WTC11 (cell line): ENCODE data around the gene OBSCN. TPM values are rescaled to one million over a fixed set of nuclear protein-coding genes. Genes with fewer than 3 reads are reported as not detected.
"Not testable (repeated sequence)": the region's sequence is repeated elsewhere in the genome, so short reads cannot be mapped to it uniquely, and the experiment has no call there.

Source experiments
- ATAC-seq: fragments of 200-7000 bp; cut with Tn5 transposase; 2 replicates; pipeline ENCODE4 v1.10.0; 2021; ENCODE audit warnings: mild to moderate bottlenecking, moderate library complexity
- CTCF ChIA-PET: fragments of 300-600 bp; sonication (Branson Sonifier 250); formaldehyde crosslinking; loops from one replicate; lab custom pipeline; 2021; ENCODE audit warnings: antibody characterized with exemption; lab: Charles Lee
- POLR2A ChIA-PET: fragments of 350-600 bp; sonication (Branson Sonifier 250); formaldehyde crosslinking; loops from one replicate; lab custom pipeline; 2021; ENCODE audit warnings: antibody characterized with exemption; lab: Charles Lee
- DNase-seq: peaks from one replicate; pipeline ENCODE4 v3.0.0; 2021; ENCODE audit warnings: low spot score
- H3K27ac Mint-ChIP-seq: 2 replicates; pipeline ENCODE4 v1.8.0; 2021; ENCODE audit warnings: mixed read lengths
- H3K27me3 Mint-ChIP-seq: 2 replicates; pipeline ENCODE4 v1.8.0; 2021; ENCODE audit warnings: low read depth, mild to moderate bottlenecking, moderate library complexity, mixed read lengths
- H3K36me3 Mint-ChIP-seq: 2 replicates; pipeline ENCODE4 v1.8.0; 2021; ENCODE audit warnings: mixed read lengths
- H3K4me1 Mint-ChIP-seq: 2 replicates; pipeline ENCODE4 v1.8.0; 2022; ENCODE audit warnings: mixed read lengths
- H3K4me3 Mint-ChIP-seq: 2 replicates; pipeline ENCODE4 v1.8.0; 2021; ENCODE audit warnings: mild to moderate bottlenecking, moderate library complexity, mixed read lengths
- H3K9me3 Mint-ChIP-seq: 2 replicates; pipeline ENCODE4 v1.8.0; 2021; ENCODE audit warnings: mixed read lengths
- AFF4 ChIP-seq: sonication (generic); formaldehyde crosslinking; IDR thresholded peaks from 2 replicates; pipeline ENCODE4 v1.8.1; 2023; ENCODE audit warnings: mild to moderate bottlenecking, missing genetic modification reagents, borderline replicate concordance
- ATF2 ChIP-seq: sonication (generic); formaldehyde crosslinking; IDR thresholded peaks from 2 replicates; pipeline ENCODE4 v1.8.1; 2022; ENCODE audit warnings: low read depth, missing genetic modification reagents, borderline replicate concordance
- CBFB ChIP-seq: sonication (generic); formaldehyde crosslinking; IDR thresholded peaks from 2 replicates; pipeline ENCODE4 v1.8.1; 2022; ENCODE audit warnings: mild to moderate bottlenecking, low read depth, missing genetic modification reagents
- CREB1 ChIP-seq: sonication (generic); formaldehyde crosslinking; IDR thresholded peaks from 2 replicates; pipeline ENCODE4 v1.8.0; 2023; ENCODE audit warnings: mild to moderate bottlenecking, missing genetic modification reagents
- CREM ChIP-seq: sonication (generic); formaldehyde crosslinking; IDR thresholded peaks from 2 replicates; pipeline ENCODE4 v1.8.1; 2022; ENCODE audit warnings: mild to moderate bottlenecking, missing genetic modification reagents, moderate library complexity
- E2F4 ChIP-seq: sonication (generic); formaldehyde crosslinking; IDR thresholded peaks from 2 replicates; pipeline ENCODE4 v1.8.1; 2022; ENCODE audit warnings: low read depth, mild to moderate bottlenecking, moderate library complexity, missing genetic modification reagents, borderline replicate concordance
- ESRRA ChIP-seq: sonication (generic); formaldehyde crosslinking; IDR thresholded peaks from 2 replicates; pipeline ENCODE4 v1.8.1; 2022; ENCODE audit warnings: mild to moderate bottlenecking, missing genetic modification reagents, borderline replicate concordance
- GTF2I ChIP-seq: fragments of 250-450 bp; sonication (Bioruptor Pico); conservative IDR thresholded peaks from 2 replicates; pipeline ENCODE4 v1.4.0; 2021; ENCODE audit warnings: mild to moderate bottlenecking
- NFATC4 ChIP-seq: fragments of 250-450 bp; sonication (Bioruptor Pico); IDR thresholded peaks from 2 replicates; pipeline ENCODE4 v1.9.0; 2021; ENCODE audit warnings: mild to moderate bottlenecking
- NFE2L1 ChIP-seq: sonication (generic); formaldehyde crosslinking; IDR thresholded peaks from 2 replicates; pipeline ENCODE4 v1.8.1; 2023; ENCODE audit warnings: missing genetic modification reagents
- NR3C1 ChIP-seq: sonication (generic); formaldehyde crosslinking; conservative IDR thresholded peaks from 2 replicates; pipeline ENCODE4 v1.8.1; 2023; ENCODE audit warnings: low read depth, mild to moderate bottlenecking, missing genetic modification reagents
- RORB ChIP-seq: fragments of 250-450 bp; sonication (Bioruptor Pico); IDR thresholded peaks from 2 replicates; pipeline ENCODE4 v1.9.0; 2021; ENCODE audit warnings: mild to moderate bottlenecking
- SMAD3 ChIP-seq: sonication (generic); formaldehyde crosslinking; IDR thresholded peaks from 2 replicates; pipeline ENCODE4 v1.8.0; 2022; ENCODE audit warnings: missing genetic modification reagents, mild to moderate bottlenecking, borderline replicate concordance
- SMAD4 ChIP-seq: sonication (generic); formaldehyde crosslinking; IDR thresholded peaks from 2 replicates; pipeline ENCODE4 v1.8.0; 2022; ENCODE audit warnings: mild to moderate bottlenecking, missing genetic modification reagents
- USF1 ChIP-seq: sonication (generic); formaldehyde crosslinking; IDR thresholded peaks from 2 replicates; pipeline ENCODE4 v1.8.0; 2022; ENCODE audit warnings: mild to moderate bottlenecking, missing genetic modification reagents
- ZNF232 ChIP-seq: sonication (generic); formaldehyde crosslinking; IDR thresholded peaks from 2 replicates; pipeline ENCODE4 v1.8.0; 2022; ENCODE audit warnings: mild to moderate bottlenecking, missing genetic modification reagents
- ZNF396 ChIP-seq: fragments of 250-450 bp; sonication (Bioruptor Pico); IDR thresholded peaks from 2 replicates; pipeline ENCODE4 v1.8.0; 2021; ENCODE audit warnings: mild to moderate bottlenecking, moderate library complexity, borderline replicate concordance
- ZNF423 ChIP-seq: fragments of 250-450 bp; sonication (Bioruptor Pico); IDR thresholded peaks from 2 replicates; pipeline ENCODE4 v2.1.2; 2022; ENCODE audit warnings: mild to moderate bottlenecking, moderate library complexity
- ZNF425 ChIP-seq: fragments of 250-450 bp; sonication (Bioruptor Pico); conservative IDR thresholded peaks from 2 replicates; pipeline ENCODE4 v1.9.0; 2021; ENCODE audit warnings: mild to moderate bottlenecking
- ZSCAN18 ChIP-seq: fragments of 250-450 bp; sonication (Bioruptor Pico); IDR thresholded peaks from 2 replicates; pipeline ENCODE4 v2.1.2; 2022; ENCODE audit warnings: mild to moderate bottlenecking, moderate library complexity
- total RNA-seq: library from RNA; stranded (reverse); gene quantifications from 3 replicates; pipeline ENCODE4 v1.2.3, GENCODE V29; 2021

Gene OBSCN
- total RNA-seq, 1 experiment from 2014 or later: 38.8 TPM

GRCh38 chr1:228184152-228184551, 23.7 kb upstream of the OBSCN start:
- DNase-seq (no peak), ATAC-seq (no peak)
- H3K27me3 Mint-ChIP-seq: no peaks in the 10 kb centered on the region
- no peak overlapping the region for H3K4me3 Mint-ChIP-seq
- POLR2A ChIA-PET: no interaction called here
- no peaks in the 10 kb centered on the region for H3K36me3 Mint-ChIP-seq
- CTCF ChIA-PET: no interaction called here
- TF ChIP-seq SMAD4 (CRISPR knock-in tag): no peak
- H3K4me1 Mint-ChIP-seq: no peaks in the 10 kb centered on the region
- H3K27ac Mint-ChIP-seq: no peak overlapping the region
- H3K9me3 Mint-ChIP-seq: peaks cover 5% of the 10 kb centered on the region; the same call in 1 of the 2 replicates

GRCh38 chr1:228185641-228185965, 22.2 kb upstream of the OBSCN start:
- no peaks in the 10 kb centered on the region for H3K27me3 Mint-ChIP-seq
- DNase-seq (no peak), ATAC-seq (no peak)
- TF ChIP-seq GTF2I (CRISPR knock-in tag): no peak
- no peak for TF ChIP-seq NR3C1 (CRISPR knock-in tag)
- no peak for TF ChIP-seq ESRRA (CRISPR knock-in tag)
- no peak for TF ChIP-seq ZNF423 (CRISPR knock-in tag)
- TF ChIP-seq ZSCAN18 (CRISPR knock-in tag): no peak
- no peak for TF ChIP-seq AFF4 (CRISPR knock-in tag)
- TF ChIP-seq SMAD3: no peak
- no peak for TF ChIP-seq ATF2 (CRISPR knock-in tag)
- TF ChIP-seq CREM (CRISPR knock-in tag): no peak
- no peak for TF ChIP-seq RORB (CRISPR knock-in tag)
- TF ChIP-seq E2F4 (CRISPR knock-in tag): no peak
- H3K4me3 Mint-ChIP-seq: no peak overlapping the region
- H3K9me3 Mint-ChIP-seq: peaks cover 5% of the 10 kb centered on the region; the same call in 1 of the 2 replicates
- H3K4me1 Mint-ChIP-seq: no peaks in the 10 kb centered on the region
- ChIA-PET POLR2A (no interaction called here), CTCF (no interaction called here)
- no peak overlapping the region for H3K27ac Mint-ChIP-seq
- H3K36me3 Mint-ChIP-seq: no peaks in the 10 kb centered on the region

GRCh38 chr1:228188249-228188648, 19.6 kb upstream of the OBSCN start:
- H3K4me1 Mint-ChIP-seq, H3K36me3 Mint-ChIP-seq, H3K9me3 Mint-ChIP-seq, H3K27me3 Mint-ChIP-seq, ATAC-seq, CTCF ChIA-PET, H3K27ac Mint-ChIP-seq, DNase-seq, H3K4me3 Mint-ChIP-seq: not testable (repeated sequence)
- POLR2A ChIA-PET: interaction anchor here (0.6 kb wide), 1 partner anchor 768 kb away, joined by 3 read pairs; no protein-coding TSS in a partner anchor

- CTCF ChIA-PET: no interaction called here
- POLR2A ChIA-PET: no interaction called here
- Mint-ChIP-seq H3K4me3 (no peak overlapping the region), H3K9me3 (peaks cover 10% of the 10 kb centered on the region), H3K36me3 (no peaks in the 10 kb centered on the region), H3K27me3 (peaks cover 2% of the 10 kb centered on the region; the same call in 1 of the 2 replicates), H3K27ac (no peak overlapping the region), H3K4me1 (no peaks in the 10 kb centered on the region)
- DNase-seq: no peak
- ATAC-seq: no peak
- TF ChIP-seq ZNF425 (CRISPR knock-in tag) (no peak), ZNF396 (CRISPR knock-in tag) (no peak), ZNF232 (CRISPR knock-in tag) (no peak), CBFB (no peak), NFATC4 (CRISPR knock-in tag) (no peak), NFE2L1 (CRISPR knock-in tag) (no peak), CREB1 (CRISPR knock-in tag) (no peak), USF1 (no peak)
Observed at GRCh38 chr1:228190182-228190581, 17.7 kb upstream of the OBSCN start.
